ENCODE results near the gene NEAT1. TPM values are rescaled to one million over a fixed set of nuclear protein-coding genes. Genes with fewer than 3 reads are reported as not detected.

Gene NEAT1
- total and polyA plus RNA-seq, 2 experiments from 2014 or later: 5.3 to 7.2 TPM

GRCh38 chr11:65479184-65480145, 56.9 kb downstream of the NEAT1 start:
- peaks cover 38% of the 10 kb centered on the region for H3K4me1 Mint-ChIP-seq
- Histone ChIP-seq H3K4me3 (no peak overlapping the region), H3K4me2 (peak overlapping the region; percentile 42), H4K20me1 (replicated peaks; ENCODE audit: insufficient read depth) (no peaks in the 10 kb centered on the region), H3K9me2 (ENCODE audit: insufficient read depth) (no peaks in the 10 kb centered on the region), H3K79me2 (replicated peaks; ENCODE audit: insufficient read depth) (peaks cover 9% of the 10 kb centered on the region), H3K36me3 (ENCODE audit: insufficient read depth) (no peaks in the 10 kb centered on the region), H3K4me1 (ENCODE audit: insufficient read depth) (peaks cover 34% of the 10 kb centered on the region), H2AFZ (peak overlapping the region; percentile 65), H3K27ac (ENCODE audit: low read depth) (peak overlapping the region; percentile 76; the same call in 1 of the 2 replicates), H3F3A (replicated peaks; ENCODE audit: low read depth) (peaks cover 18% of the 10 kb centered on the region), H3K27me3 (ENCODE audit: insufficient read depth) (no peaks in the 10 kb centered on the region)
- no peaks in the 10 kb centered on the region; the same call in 2 of the 3 replicates for H3K36me3 Mint-ChIP-seq (ENCODE audit: low read depth)
- peaks cover 9% of the 10 kb centered on the region for H3K27me3 Mint-ChIP-seq (ENCODE audit: insufficient read depth, low read depth, poor library complexity)
- DNase-seq (ENCODE audit: low spot score): peak; percentile 83
- peaks cover 2% of the 10 kb centered on the region; the same call in 1 of the 3 replicates for H3K9me3 Mint-ChIP-seq
- peak overlapping the region; percentile 69; the same call in 1 of the 2 replicates for H3K27ac Mint-ChIP-seq
- no peak for TF ChIP-seq CREB1 (CRISPR knock-in tag; IDR thresholded peaks at IDR 0.05; ENCODE audit: low read depth)
- TF ChIP-seq EZH2 (IDR thresholded peaks at IDR 0.05; ENCODE audit: low read depth, unreplicated experiment): no peak
- TF ChIP-seq CTCF (conservative IDR thresholded peaks at IDR 0.05; ENCODE audit: low read depth in 2 of 2): peak; percentile 60 to 69
- TF ChIP-seq ZNF114 (CRISPR knock-in tag; IDR thresholded peaks at IDR 0.05): no peak
- no peak for TF ChIP-seq NANOG (IDR thresholded peaks at IDR 0.05; ENCODE audit: borderline replicate concordance)
- TF ChIP-seq REST (IDR thresholded peaks at IDR 0.05; ENCODE audit: unreplicated experiment): no peak
- TF ChIP-seq POLR2AphosphoS5 (IDR thresholded peaks at IDR 0.05; ENCODE audit: low read depth): no peak
- H3K4me3 Mint-ChIP-seq: peak overlapping the region; percentile 5; the same call in 1 of the 3 replicates
- ATAC-seq: peak; percentile 65

GRCh38 chr11:65482306-65482850, 59.8 kb downstream of the NEAT1 start:
- DNase-seq (ENCODE audit: low spot score) (no peak), ATAC-seq (no peak)
- peaks cover 15% of the 10 kb centered on the region for H3K27me3 Mint-ChIP-seq (ENCODE audit: insufficient read depth, low read depth, poor library complexity)
- H3K4me3 Mint-ChIP-seq: no peak overlapping the region
- Histone ChIP-seq H2AFZ (no peak overlapping the region), H3K4me3 (no peak overlapping the region), H3K4me1 (ENCODE audit: insufficient read depth) (peaks cover 51% of the 10 kb centered on the region), H4K20me1 (replicated peaks; ENCODE audit: insufficient read depth) (no peaks in the 10 kb centered on the region), H3K27me3 (ENCODE audit: insufficient read depth) (no peaks in the 10 kb centered on the region), H3K79me2 (replicated peaks; ENCODE audit: insufficient read depth) (no peaks in the 10 kb centered on the region), H3K4me2 (no peak overlapping the region), H3K27ac (ENCODE audit: low read depth) (no peak overlapping the region), H3K9me2 (ENCODE audit: insufficient read depth) (no peaks in the 10 kb centered on the region), H3F3A (replicated peaks; ENCODE audit: low read depth) (peaks cover 16% of the 10 kb centered on the region), H3K36me3 (ENCODE audit: insufficient read depth) (no peaks in the 10 kb centered on the region)
- H3K9me3 Mint-ChIP-seq: no peaks in the 10 kb centered on the region; the same call in 2 of the 3 replicates
- no peak overlapping the region for H3K27ac Mint-ChIP-seq
- H3K4me1 Mint-ChIP-seq: peaks cover 55% of the 10 kb centered on the region
- no peaks in the 10 kb centered on the region; the same call in 2 of the 3 replicates for H3K36me3 Mint-ChIP-seq (ENCODE audit: low read depth)
- TF ChIP-seq ETS1 (IDR thresholded peaks at IDR 0.05): no peak
- TF ChIP-seq ZNF114 (CRISPR knock-in tag; IDR thresholded peaks at IDR 0.05): no peak
- no peak for TF ChIP-seq POLR2AphosphoS5 (IDR thresholded peaks at IDR 0.05; ENCODE audit: low read depth)
- TF ChIP-seq NANOG (IDR thresholded peaks at IDR 0.05; ENCODE audit: borderline replicate concordance): no peak
- no peak for TF ChIP-seq JUNB (IDR thresholded peaks at IDR 0.05; ENCODE audit: unreplicated experiment)

All from GM23338 (cell line).